Measurements from ENCODE around the gene PDXP.

DNA sequence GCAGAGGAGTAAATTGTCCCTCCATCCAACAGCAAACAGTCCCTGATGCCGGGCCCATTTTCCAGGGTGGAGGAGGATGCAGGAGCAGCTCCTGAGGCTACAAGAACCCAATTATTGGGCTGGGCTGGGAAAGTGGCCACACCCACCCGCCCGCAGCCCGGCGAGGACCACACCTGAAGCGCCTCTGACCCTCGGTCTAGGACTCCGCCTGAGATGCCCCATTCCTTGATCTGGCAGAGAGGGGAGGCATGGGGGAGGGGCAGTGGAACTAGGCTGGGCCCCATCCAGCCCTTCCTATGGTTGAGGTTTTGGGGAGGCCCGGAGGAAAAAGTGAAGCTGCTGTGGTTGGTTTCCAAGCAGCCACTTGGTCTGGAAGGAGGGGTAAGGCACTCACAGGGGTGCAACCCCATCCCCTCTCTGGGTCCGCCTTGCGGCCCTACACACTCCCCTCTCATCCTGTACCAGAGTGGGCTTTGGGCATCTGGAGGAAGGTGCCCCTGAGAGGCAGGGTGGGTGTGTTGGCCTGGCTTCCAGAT lies 14.5 kb downstream of the PDXP start:
- TF ChIP-seq, protein P1, sequence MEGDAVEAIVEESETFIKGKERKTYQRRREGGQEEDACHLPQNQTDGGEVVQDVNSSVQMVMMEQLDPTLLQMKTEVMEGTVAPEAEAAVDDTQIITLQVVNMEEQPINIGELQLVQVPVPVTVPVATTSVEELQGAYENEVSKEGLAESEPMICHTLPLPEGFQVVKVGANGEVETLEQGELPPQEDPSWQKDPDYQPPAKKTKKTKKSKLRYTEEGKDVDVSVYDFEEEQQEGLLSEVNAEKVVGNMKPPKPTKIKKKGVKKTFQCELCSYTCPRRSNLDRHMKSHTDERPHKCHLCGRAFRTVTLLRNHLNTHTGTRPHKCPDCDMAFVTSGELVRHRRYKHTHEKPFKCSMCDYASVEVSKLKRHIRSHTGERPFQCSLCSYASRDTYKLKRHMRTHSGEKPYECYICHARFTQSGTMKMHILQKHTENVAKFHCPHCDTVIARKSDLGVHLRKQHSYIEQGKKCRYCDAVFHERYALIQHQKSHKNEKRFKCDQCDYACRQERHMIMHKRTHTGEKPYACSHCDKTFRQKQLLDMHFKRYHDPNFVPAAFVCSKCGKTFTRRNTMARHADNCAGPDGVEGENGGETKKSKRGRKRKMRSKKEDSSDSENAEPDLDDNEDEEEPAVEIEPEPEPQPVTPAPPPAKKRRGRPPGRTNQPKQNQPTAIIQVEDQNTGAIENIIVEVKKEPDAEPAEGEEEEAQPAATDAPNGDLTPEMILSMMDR (conservative IDR thresholded peaks at IDR 0.05), result no peak
- no peak for TF ChIP-seq EZH2 (IDR thresholded peaks at IDR 0.05; ENCODE audit: low read depth)

Data from PC-9 (cell line).